ENCODE results near the gene COL25A1. TPM values are rescaled to one million over a fixed set of nuclear protein-coding genes. Genes with fewer than 3 reads are reported as not detected.

Gene COL25A1
- total RNA-seq, 1 experiment from 2014 or later, result not detected

DNA sequence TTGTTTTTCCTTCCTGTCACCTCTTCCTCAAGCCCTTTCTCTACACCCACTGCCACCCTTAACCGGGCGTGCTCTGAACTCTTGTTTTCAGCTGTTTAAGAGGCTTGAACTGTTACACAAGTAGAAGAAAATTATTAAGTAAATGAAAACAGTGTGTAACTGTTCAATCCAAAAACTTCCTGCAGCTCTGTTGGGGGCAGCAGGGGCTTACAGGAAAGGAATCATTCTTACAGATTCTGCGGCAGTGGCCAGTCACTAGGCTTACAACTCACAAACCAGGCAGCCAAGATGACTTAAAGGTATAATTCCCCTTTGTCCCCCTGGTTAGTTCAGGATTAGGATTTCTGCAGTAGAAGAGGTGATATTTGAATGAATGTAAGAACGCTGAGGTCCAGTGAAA, 469.4 kb downstream of the COL25A1 start:
- no peaks in the 10 kb centered on the region for H3K4me1 ChIP-seq (ENCODE audit: control insufficient read depth in 1 of 2, insufficient read depth in 2 of 2, low read length in 2 of 2)
- no peaks in the 10 kb centered on the region for H3K9me2 ChIP-seq (ENCODE audit: insufficient read depth)
- no peak for ATAC-seq
- no peaks in the 10 kb centered on the region for H3K9me3 ChIP-seq (ENCODE audit: control insufficient read depth in 1 of 2, insufficient read depth in 1 of 2, low read depth in 1 of 2, low read length in 2 of 2)
- no peak overlapping the region for H3K9ac ChIP-seq (ENCODE audit: low read length)
- H3K4me3 ChIP-seq (replicated peaks in 1 of 2; ENCODE audit: low read depth in 1 of 2, low read length in 2 of 2), result no peak overlapping the region
- H3K27me3 ChIP-seq (ENCODE audit: insufficient read depth, low read length), result peaks cover 39% of the 10 kb centered on the region
- H3K4me2 ChIP-seq (ENCODE audit: low read length), result no peak overlapping the region
- H3K36me3 ChIP-seq (ENCODE audit: control insufficient read depth in 1 of 2, insufficient read depth in 2 of 2, low read length in 2 of 2), result no peaks in the 10 kb centered on the region
- no peaks in the 10 kb centered on the region for H4K20me1 ChIP-seq (ENCODE audit: insufficient read depth)
- H2AFZ ChIP-seq (ENCODE audit: low read depth, low read length, poor library complexity, severe bottlenecking), result no peak overlapping the region
- TF ChIP-seq TCF7L2 (IDR thresholded peaks at IDR 0.05; ENCODE audit: borderline replicate concordance, extremely low read depth, insufficient read depth, insufficient read length), result no peak
- no peak for TF ChIP-seq CBX3 (IDR thresholded peaks at IDR 0.05; ENCODE audit: low read depth)
- TF ChIP-seq POLR2AphosphoS5 (IDR thresholded peaks at IDR 0.05; ENCODE audit: low read depth, low read length), result no peak
- TF ChIP-seq, protein P1, sequence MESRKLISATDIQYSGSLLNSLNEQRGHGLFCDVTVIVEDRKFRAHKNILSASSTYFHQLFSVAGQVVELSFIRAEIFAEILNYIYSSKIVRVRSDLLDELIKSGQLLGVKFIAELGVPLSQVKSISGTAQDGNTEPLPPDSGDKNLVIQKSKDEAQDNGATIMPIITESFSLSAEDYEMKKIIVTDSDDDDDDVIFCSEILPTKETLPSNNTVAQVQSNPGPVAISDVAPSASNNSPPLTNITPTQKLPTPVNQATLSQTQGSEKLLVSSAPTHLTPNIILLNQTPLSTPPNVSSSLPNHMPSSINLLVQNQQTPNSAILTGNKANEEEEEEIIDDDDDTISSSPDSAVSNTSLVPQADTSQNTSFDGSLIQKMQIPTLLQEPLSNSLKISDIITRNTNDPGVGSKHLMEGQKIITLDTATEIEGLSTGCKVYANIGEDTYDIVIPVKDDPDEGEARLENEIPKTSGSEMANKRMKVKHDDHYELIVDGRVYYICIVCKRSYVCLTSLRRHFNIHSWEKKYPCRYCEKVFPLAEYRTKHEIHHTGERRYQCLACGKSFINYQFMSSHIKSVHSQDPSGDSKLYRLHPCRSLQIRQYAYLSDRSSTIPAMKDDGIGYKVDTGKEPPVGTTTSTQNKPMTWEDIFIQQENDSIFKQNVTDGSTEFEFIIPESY (IDR thresholded peaks at IDR 0.05; ENCODE audit: extremely low read depth, insufficient replicate concordance, low read length), result no peak
- TF ChIP-seq YY1 (IDR thresholded peaks at IDR 0.05; ENCODE audit: extremely low read depth, insufficient replicate concordance, low read depth, low read length), result no peak
- TF ChIP-seq, protein P2, sequence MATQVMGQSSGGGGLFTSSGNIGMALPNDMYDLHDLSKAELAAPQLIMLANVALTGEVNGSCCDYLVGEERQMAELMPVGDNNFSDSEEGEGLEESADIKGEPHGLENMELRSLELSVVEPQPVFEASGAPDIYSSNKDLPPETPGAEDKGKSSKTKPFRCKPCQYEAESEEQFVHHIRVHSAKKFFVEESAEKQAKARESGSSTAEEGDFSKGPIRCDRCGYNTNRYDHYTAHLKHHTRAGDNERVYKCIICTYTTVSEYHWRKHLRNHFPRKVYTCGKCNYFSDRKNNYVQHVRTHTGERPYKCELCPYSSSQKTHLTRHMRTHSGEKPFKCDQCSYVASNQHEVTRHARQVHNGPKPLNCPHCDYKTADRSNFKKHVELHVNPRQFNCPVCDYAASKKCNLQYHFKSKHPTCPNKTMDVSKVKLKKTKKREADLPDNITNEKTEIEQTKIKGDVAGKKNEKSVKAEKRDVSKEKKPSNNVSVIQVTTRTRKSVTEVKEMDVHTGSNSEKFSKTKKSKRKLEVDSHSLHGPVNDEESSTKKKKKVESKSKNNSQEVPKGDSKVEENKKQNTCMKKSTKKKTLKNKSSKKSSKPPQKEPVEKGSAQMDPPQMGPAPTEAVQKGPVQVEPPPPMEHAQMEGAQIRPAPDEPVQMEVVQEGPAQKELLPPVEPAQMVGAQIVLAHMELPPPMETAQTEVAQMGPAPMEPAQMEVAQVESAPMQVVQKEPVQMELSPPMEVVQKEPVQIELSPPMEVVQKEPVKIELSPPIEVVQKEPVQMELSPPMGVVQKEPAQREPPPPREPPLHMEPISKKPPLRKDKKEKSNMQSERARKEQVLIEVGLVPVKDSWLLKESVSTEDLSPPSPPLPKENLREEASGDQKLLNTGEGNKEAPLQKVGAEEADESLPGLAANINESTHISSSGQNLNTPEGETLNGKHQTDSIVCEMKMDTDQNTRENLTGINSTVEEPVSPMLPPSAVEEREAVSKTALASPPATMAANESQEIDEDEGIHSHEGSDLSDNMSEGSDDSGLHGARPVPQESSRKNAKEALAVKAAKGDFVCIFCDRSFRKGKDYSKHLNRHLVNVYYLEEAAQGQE (IDR thresholded peaks at IDR 0.05; ENCODE audit: low read depth), result no peak
- TF ChIP-seq SRF (IDR thresholded peaks at IDR 0.05; ENCODE audit: low read depth), result no peak
- no peak for TF ChIP-seq POLR2A (IDR thresholded peaks at IDR 0.05; ENCODE audit: borderline replicate concordance, extremely low read depth, insufficient read depth, insufficient read length)
- TF ChIP-seq, protein P3, sequence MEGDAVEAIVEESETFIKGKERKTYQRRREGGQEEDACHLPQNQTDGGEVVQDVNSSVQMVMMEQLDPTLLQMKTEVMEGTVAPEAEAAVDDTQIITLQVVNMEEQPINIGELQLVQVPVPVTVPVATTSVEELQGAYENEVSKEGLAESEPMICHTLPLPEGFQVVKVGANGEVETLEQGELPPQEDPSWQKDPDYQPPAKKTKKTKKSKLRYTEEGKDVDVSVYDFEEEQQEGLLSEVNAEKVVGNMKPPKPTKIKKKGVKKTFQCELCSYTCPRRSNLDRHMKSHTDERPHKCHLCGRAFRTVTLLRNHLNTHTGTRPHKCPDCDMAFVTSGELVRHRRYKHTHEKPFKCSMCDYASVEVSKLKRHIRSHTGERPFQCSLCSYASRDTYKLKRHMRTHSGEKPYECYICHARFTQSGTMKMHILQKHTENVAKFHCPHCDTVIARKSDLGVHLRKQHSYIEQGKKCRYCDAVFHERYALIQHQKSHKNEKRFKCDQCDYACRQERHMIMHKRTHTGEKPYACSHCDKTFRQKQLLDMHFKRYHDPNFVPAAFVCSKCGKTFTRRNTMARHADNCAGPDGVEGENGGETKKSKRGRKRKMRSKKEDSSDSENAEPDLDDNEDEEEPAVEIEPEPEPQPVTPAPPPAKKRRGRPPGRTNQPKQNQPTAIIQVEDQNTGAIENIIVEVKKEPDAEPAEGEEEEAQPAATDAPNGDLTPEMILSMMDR (IDR thresholded peaks at IDR 0.05 in 2 of 3, conservative IDR thresholded peaks at IDR 0.05 in 1 of 3; ENCODE audit: borderline replicate concordance in 1 of 3, insufficient read depth in 1 of 3, low read depth in 2 of 3, low read length in 2 of 3), result no peak
- TF ChIP-seq SP1 (IDR thresholded peaks at IDR 0.05; ENCODE audit: low read depth), result no peak
- TF ChIP-seq FOSL1 (IDR thresholded peaks at IDR 0.05; ENCODE audit: low read depth), result no peak
- TF ChIP-seq EZH2 (IDR thresholded peaks at IDR 0.05), result no peak
- no peak for TF ChIP-seq EZH2phosphoT487 (IDR thresholded peaks at IDR 0.05; ENCODE audit: borderline replicate concordance)
- no peak for TF ChIP-seq ZFX (IDR thresholded peaks at IDR 0.05)
- TF ChIP-seq SIN3A (IDR thresholded peaks at IDR 0.05; ENCODE audit: low read depth), result no peak
- no peak for TF ChIP-seq ZNF274 (IDR thresholded peaks at IDR 0.05; ENCODE audit: low read depth, low read length)
- TF ChIP-seq, protein P4, sequence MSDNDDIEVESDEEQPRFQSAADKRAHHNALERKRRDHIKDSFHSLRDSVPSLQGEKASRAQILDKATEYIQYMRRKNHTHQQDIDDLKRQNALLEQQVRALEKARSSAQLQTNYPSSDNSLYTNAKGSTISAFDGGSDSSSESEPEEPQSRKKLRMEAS (IDR thresholded peaks at IDR 0.05), result no peak
- TF ChIP-seq, protein P5, sequence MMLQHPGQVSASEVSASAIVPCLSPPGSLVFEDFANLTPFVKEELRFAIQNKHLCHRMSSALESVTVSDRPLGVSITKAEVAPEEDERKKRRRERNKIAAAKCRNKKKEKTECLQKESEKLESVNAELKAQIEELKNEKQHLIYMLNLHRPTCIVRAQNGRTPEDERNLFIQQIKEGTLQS (IDR thresholded peaks at IDR 0.05), result no peak
- no peak for TF ChIP-seq ELF1 (IDR thresholded peaks at IDR 0.05; ENCODE audit: borderline replicate concordance, low read depth)
- no peaks in the 10 kb centered on the region for H3K79me2 ChIP-seq (ENCODE audit: insufficient read depth, low read length)
- RAD21 ChIA-PET (ENCODE audit: low non-redundant PET in 1 of 2, low total read pairs in 2 of 2, uncharacterized antibody in 2 of 2, unreplicated experiment in 2 of 2), result no interaction called here
- no peak overlapping the region for H3K27ac ChIP-seq (ENCODE audit: low read depth, low read length)
- intact Hi-C loops (cut with micrococcal nuclease), result no loop called here
- BruUV-seq (replicated peaks), result no TSS peak
- DNase-seq (ENCODE audit: low read depth, low spot score), result no peak
- CTCF ChIA-PET, result interaction anchor here (1.1 kb wide), 1 partner anchor 461 kb away, joined by 4 read pairs; no protein-coding TSS in a partner anchor
- POLR2A ChIA-PET, result no interaction called here
